ENCODE data around the gene AOAH. TPM values are rescaled to one million over a fixed set of nuclear protein-coding genes. Genes with fewer than 3 reads are reported as not detected.
"Not testable (repeated sequence)": the region's sequence is repeated elsewhere in the genome, so short reads cannot be mapped to it uniquely, and the experiment has no call there.

The AOAH gene
- total RNA-seq, 4 donors from 2014 or later: 0.69 to 3.2 (median 2.2) TPM

DNA sequence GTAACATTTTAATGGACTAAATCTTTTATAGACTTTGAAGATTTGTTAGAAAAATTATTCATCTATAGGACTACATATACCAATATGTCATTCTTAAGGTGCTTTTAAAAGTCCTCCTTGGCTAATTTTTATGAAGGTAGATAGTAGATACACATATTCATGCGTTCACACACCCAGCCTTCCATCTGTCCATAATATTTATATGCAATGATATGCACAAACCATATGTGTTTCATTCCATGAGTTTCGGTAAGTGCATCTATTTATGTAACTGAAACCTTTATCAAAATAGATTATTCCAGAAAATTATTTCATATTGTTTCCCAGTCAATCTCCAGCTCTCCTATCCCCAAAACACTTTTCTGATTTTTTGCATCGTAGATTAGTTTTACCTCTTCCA is 233.0 kb downstream of the AOAH start:
- intact Hi-C loops (cut with DNase I; ENCODE audit: low total_unique reads): no loop called here
- DNase-seq (ENCODE audit: low spot score in 2 of 2): no peak
- WGBS, 2 donors: 90 to 94% methylated on average over 3 of the region's 3 CpGs
- H3K4me3 ChIP-seq (ENCODE audit: low read depth, poor library complexity, severe bottlenecking): no peak overlapping the region
- TF ChIP-seq CTCF (IDR thresholded peaks at IDR 0.05) (no peak), POLR2A (IDR thresholded peaks at IDR 0.05) (no peak)

- TF ChIP-seq CTCF (IDR thresholded peaks at IDR 0.05): no peak
- H3K4me3 ChIP-seq (ENCODE audit: low read depth, poor library complexity, severe bottlenecking): no peak overlapping the region
- WGBS, 2 donors: 39 to 42% methylated on average over 3 of the region's 3 CpGs
- DNase-seq (ENCODE audit: low spot score in 2 of 2): no peak
- intact Hi-C loops (cut with DNase I; ENCODE audit: low total_unique reads): no loop called here
Observed at GRCh38 chr7:36490419-36490830, 233.9 kb downstream of the AOAH start.

- intact Hi-C loops (cut with DNase I; ENCODE audit: low total_unique reads): loop anchor here (10.0 kb wide), 1 partner anchor 706 kb away; no protein-coding TSS in a partner anchor
- 91 to 93% methylated on average over 5 of the region's 5 CpGs for WGBS, 2 donors
- DNase-seq (ENCODE audit: low spot score in 2 of 2); H3K4me3 ChIP-seq (ENCODE audit: low read depth, poor library complexity, severe bottlenecking): not testable (repeated sequence)
Observed at GRCh38 chr7:36488672-36489071, 235.6 kb downstream of the AOAH start.

DNA sequence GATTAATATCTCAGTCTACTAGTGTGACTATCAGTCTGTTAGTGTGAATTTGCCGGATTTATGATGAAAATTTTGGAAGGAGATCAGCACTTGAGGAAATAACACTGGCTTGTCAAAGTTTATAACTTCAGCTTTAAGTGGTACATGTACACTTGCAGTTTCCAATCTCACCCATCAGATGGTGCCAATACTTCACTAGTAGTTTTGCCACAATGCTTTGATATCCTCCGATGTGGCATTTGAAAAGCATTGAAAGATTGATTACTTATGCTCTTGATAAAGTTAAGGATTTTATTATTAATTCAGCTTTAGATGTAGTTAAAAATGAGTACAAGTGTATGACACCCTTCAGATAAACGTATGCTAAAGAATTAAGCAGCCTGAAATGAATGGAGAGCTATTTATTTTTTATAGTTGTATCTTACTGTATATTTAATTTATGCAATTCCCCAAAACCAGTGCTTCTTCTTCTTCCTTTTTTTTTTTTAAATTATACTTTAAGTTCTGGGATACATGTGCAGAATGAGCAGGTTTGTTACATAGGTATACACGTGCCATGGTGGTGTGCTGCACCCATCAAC is 236.4 kb downstream of the AOAH start:
- 28 to 30% methylated on average over 4 of the region's 4 CpGs for WGBS, 2 donors
- TF ChIP-seq CTCF (IDR thresholded peaks at IDR 0.05) (no peak), POLR2A (IDR thresholded peaks at IDR 0.05) (no peak)
- peak in 1 of 2 donors; percentile 49 for DNase-seq (ENCODE audit: low spot score in 2 of 2)
- intact Hi-C loops (cut with DNase I; ENCODE audit: low total_unique reads): loop anchor here (10.0 kb wide), 1 partner anchor 707 kb away; no protein-coding TSS in a partner anchor
- no peak overlapping the region for H3K4me3 ChIP-seq (ENCODE audit: low read depth, poor library complexity, severe bottlenecking)

DNA sequence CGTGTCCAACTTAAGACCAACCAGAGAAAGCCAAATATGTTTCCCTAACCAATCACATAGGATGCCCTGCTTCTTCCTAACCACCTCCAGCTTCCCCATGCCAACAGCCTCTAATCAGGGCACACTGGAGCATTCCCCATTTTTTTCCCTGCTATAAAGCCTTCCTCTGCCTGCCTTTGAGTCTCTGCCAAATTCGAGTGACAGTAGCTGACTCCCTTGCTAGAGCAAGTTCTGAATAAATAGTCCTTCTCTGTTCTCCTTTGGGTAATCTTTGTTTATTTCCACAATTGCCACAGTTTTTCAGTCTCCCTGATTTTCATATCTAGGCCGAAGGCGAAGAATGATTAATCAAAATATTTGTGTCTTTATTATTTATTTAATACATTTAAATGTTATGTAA is 238.0 kb downstream of the AOAH start:
- no peak overlapping the region for H3K4me3 ChIP-seq (ENCODE audit: low read depth, poor library complexity, severe bottlenecking)
- TF ChIP-seq CTCF (IDR thresholded peaks at IDR 0.05): no peak
- no peak for TF ChIP-seq POLR2A (IDR thresholded peaks at IDR 0.05)
- 69 to 71% methylated on average over 4 of the region's 4 CpGs for WGBS, 2 donors
- DNase-seq (ENCODE audit: low spot score in 2 of 2): no peak
- intact Hi-C loops (cut with DNase I; ENCODE audit: low total_unique reads): loop anchor here (10.0 kb wide), 1 partner anchor 708 kb away; no protein-coding TSS in a partner anchor

DNA sequence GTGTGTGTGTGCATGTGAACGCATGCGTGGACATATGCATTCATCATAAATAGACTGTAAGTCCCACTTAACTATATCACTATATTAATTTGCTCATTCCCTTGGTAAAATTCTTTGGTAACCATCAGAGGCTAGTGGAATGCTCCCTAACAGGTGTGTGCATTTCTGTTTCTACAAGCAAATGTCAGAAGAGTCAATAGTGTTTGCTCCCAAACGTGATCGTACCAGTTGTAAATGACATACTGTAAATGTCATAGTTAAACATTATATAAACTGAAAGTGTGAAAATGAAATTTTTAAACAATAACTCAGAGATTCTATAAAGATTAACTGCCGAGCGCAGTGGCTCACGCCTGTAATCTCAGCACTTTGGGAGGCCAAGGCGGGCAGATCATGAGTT is 240.0 kb downstream of the AOAH start:
- DNase-seq (ENCODE audit: low spot score in 2 of 2): no peak
- WGBS, 2 donors: 74 to 82% methylated on average over 8 of the region's 8 CpGs
- H3K4me3 ChIP-seq (ENCODE audit: low read depth, poor library complexity, severe bottlenecking): no peak overlapping the region
- TF ChIP-seq POLR2A (IDR thresholded peaks at IDR 0.05) (no peak), CTCF (IDR thresholded peaks at IDR 0.05) (no peak)
- intact Hi-C loops (cut with DNase I; ENCODE audit: low total_unique reads): loop anchor here (10.0 kb wide), 1 partner anchor 711 kb away; no protein-coding TSS in a partner anchor

DNA sequence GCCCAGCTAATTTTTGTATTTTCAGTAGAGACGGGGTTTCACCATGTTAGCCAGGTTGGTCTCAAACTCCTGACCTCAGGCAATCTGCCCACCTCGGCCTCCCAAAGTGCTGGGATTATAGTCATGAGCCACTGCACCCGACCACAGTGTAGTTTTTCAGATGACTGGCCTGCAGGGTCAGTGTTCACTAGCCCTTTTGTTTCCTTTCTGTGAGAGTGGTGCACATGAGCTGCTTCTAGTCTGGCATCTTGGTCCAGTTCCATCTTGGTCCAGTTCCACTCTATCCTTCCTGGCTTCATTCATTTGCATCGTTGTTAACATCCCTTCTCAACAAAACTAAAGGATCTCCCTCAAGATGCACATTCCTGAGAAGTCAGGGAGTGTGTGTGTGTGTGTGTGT is 240.4 kb downstream of the AOAH start:
- not testable (repeated sequence) for H3K4me3 ChIP-seq (ENCODE audit: low read depth, poor library complexity, severe bottlenecking); DNase-seq (ENCODE audit: low spot score in 2 of 2)
- WGBS, 2 donors: 65 to 77% methylated on average over 4 of the region's 4 CpGs
- intact Hi-C loops (cut with DNase I; ENCODE audit: low total_unique reads): loop anchor here (10.0 kb wide), 1 partner anchor 711 kb away; no protein-coding TSS in a partner anchor
